Measurements from ENCODE around the gene PLXNC1.

GRCh38 chr12:94174576-94174975 is 26.2 kb downstream of the PLXNC1 start:
- TF ChIP-seq CTCF (IDR thresholded peaks at IDR 0.05) = no peak
- no peak for TF ChIP-seq POLR2A (IDR thresholded peaks at IDR 0.05)
